GM23338 (cell line): ENCODE measurements around the gene LSM11. TPM values are rescaled to one million over a fixed set of nuclear protein-coding genes. Genes with fewer than 3 reads are reported as not detected.

Experiments used
- ATAC-seq: fragments of 200-7000 bp; cut with Tn5 transposase; 3 replicates; pipeline ENCODE4 v1.9.1; 2020
- DNase-seq: peaks from one replicate; pipeline ENCODE4 v3.0.0-alpha.2; 2015; ENCODE audit warnings: low spot score
- H2AFZ ChIP-seq: fragments of 200-600 bp; sonication (generic); 2 replicates; pipeline ENCODE4 v1.8.0; 2016; ENCODE audit warnings: antibody characterized with exemption, mild to moderate bottlenecking, moderate library complexity
- H3F3A ChIP-seq: fragments of 200-600 bp; sonication (generic); replicated peaks from 2 replicates; pipeline ENCODE4 v1.8.0; 2017; ENCODE audit warnings: antibody characterized with exemption, mixed run types, low read depth
- H3K27ac ChIP-seq: fragments of 200-600 bp; sonication (generic); 2 replicates; pipeline ENCODE4 v1.6.1; 2016; ENCODE audit warnings: low read depth
- H3K27me3 ChIP-seq: fragments of 200-600 bp; sonication (generic); 2 replicates; pipeline ENCODE4 v1.8.0; 2016; ENCODE audit warnings: mild to moderate bottlenecking, mixed run types, moderate library complexity; ENCODE audit not compliant: insufficient read depth
- H3K36me3 ChIP-seq: fragments of 200-600 bp; sonication (generic); 2 replicates; pipeline ENCODE4 v1.8.0; 2016; ENCODE audit warnings: mild to moderate bottlenecking; ENCODE audit not compliant: insufficient read depth
- H3K4me1 ChIP-seq: fragments of 200-600 bp; sonication (generic); 2 replicates; pipeline ENCODE4 v1.8.0; 2016; ENCODE audit warnings: mild to moderate bottlenecking, moderate library complexity; ENCODE audit not compliant: insufficient read depth
- H3K4me2 ChIP-seq: fragments of 200-600 bp; sonication (generic); 2 replicates; pipeline ENCODE4 v1.7.1; 2017; ENCODE audit warnings: mixed run types
- H3K4me3 ChIP-seq: fragments of 200-600 bp; sonication (generic); 2 replicates; pipeline ENCODE4 v1.6.1; 2016; ENCODE audit warnings: mixed run types
- H3K79me2 ChIP-seq: fragments of 200-600 bp; sonication (generic); replicated peaks from 2 replicates; pipeline ENCODE4 v1.8.0; 2017; ENCODE audit warnings: mild to moderate bottlenecking; ENCODE audit not compliant: insufficient read depth
- H3K9me2 ChIP-seq: fragments of 200-600 bp; sonication (generic); 2 replicates; pipeline ENCODE4 v1.8.0; 2017; ENCODE audit not compliant: insufficient read depth
- H4K20me1 ChIP-seq: fragments of 200-600 bp; sonication (generic); replicated peaks from 2 replicates; pipeline ENCODE4 v1.8.0; 2017; ENCODE audit warnings: mild to moderate bottlenecking; ENCODE audit not compliant: insufficient read depth
- H3K27ac Mint-ChIP-seq: 2 replicates; pipeline ENCODE4 v1.8.0; 2020; ENCODE audit warnings: inconsistent platforms, mild to moderate bottlenecking, moderate library complexity, mixed read lengths
- H3K27me3 Mint-ChIP-seq: 3 replicates; pipeline ENCODE4 v1.8.0; 2022; ENCODE audit warnings: low read depth, mild to moderate bottlenecking, moderate library complexity, mixed read lengths, inconsistent platforms; ENCODE audit not compliant: insufficient read depth, poor library complexity
- H3K36me3 Mint-ChIP-seq: 3 replicates; pipeline ENCODE4 v1.8.0; 2021; ENCODE audit warnings: low read depth, mild to moderate bottlenecking, inconsistent platforms, moderate library complexity, mixed read lengths
- H3K4me1 Mint-ChIP-seq: 3 replicates; pipeline ENCODE4 v1.8.0; 2020; ENCODE audit warnings: mild to moderate bottlenecking, inconsistent platforms, mixed read lengths
- H3K4me3 Mint-ChIP-seq: 3 replicates; pipeline ENCODE4 v1.8.0; 2021; ENCODE audit warnings: moderate library complexity, mild to moderate bottlenecking, inconsistent platforms, mixed read lengths
- H3K9me3 Mint-ChIP-seq: 3 replicates; pipeline ENCODE4 v1.8.0; 2020; ENCODE audit warnings: moderate library complexity, mild to moderate bottlenecking, inconsistent platforms, mixed read lengths
- CREB1 ChIP-seq: fragments of 250-450 bp; sonication (Bioruptor Pico); IDR thresholded peaks from 2 replicates; pipeline ENCODE4 v1.5.0; 2020; ENCODE audit warnings: low read depth, mild to moderate bottlenecking, moderate library complexity
- ETS1 ChIP-seq: IDR thresholded peaks from 2 replicates; pipeline ENCODE4 v1.6.1; 2016; ENCODE audit warnings: antibody characterized with exemption
- EZH2 ChIP-seq: fragments of 200-600 bp; sonication (generic); IDR thresholded peaks from one replicate; pipeline ENCODE4 v1.8.0; 2017; ENCODE audit warnings: antibody characterized with exemption, mild to moderate bottlenecking, low read depth; ENCODE audit not compliant: unreplicated experiment
- EZH2phosphoT487 ChIP-seq: fragments of 200-600 bp; sonication (generic); IDR thresholded peaks from one replicate; pipeline ENCODE4 v1.8.1; 2018; ENCODE audit warnings: antibody characterized with exemption; ENCODE audit not compliant: unreplicated experiment
- NANOG ChIP-seq: IDR thresholded peaks from 2 replicates; pipeline ENCODE4 v1.6.1; 2016; ENCODE audit warnings: antibody characterized with exemption, borderline replicate concordance
- ZNF114 ChIP-seq: fragments of 250-450 bp; sonication (Bioruptor Pico); IDR thresholded peaks from 2 replicates; pipeline ENCODE4 v1.5.0; 2020; ENCODE audit warnings: mild to moderate bottlenecking, moderate library complexity
- ZNF331 ChIP-seq: fragments of 250-450 bp; sonication (Bioruptor Pico); IDR thresholded peaks from 2 replicates; pipeline ENCODE4 v1.5.0; 2020; ENCODE audit warnings: low read depth, mild to moderate bottlenecking, moderate library complexity
- polyA plus RNA-seq: library from polyadenylated mRNA; unstranded; fragments of >200 nt; fragmentation: Nextera tagmentation; extraction: Ambion mirVana; gene quantifications from 2 replicates; pipeline ENCODE4 v1.2.1, GENCODE V29; 2016
- total RNA-seq: library from RNA; depleted of rRNA; stranded (reverse); fragments of >200 nt; shearing (Covaris generic); gene quantifications from 2 replicates; pipeline ENCODE4 v1.2.3, GENCODE V29; 2014
- TF ChIP-seq, protein P1 (sequence below), 2 experiments: fragments of 200-600 bp in 1 of 2; sonication (generic) in 1 of 2; conservative IDR thresholded peaks; 2 replicates each; pipeline versions ENCODE4 v1.5.1 to v1.6.1; 2016 to 2017; ENCODE audit warnings: antibody characterized with exemption in 2 of 2, low read depth in 2 of 2, mild to moderate bottlenecking in 2 of 2, moderate library complexity in 1 of 2

The LSM11 gene
- total and polyA plus RNA-seq, 2 experiments from 2014 or later, result 1.2 to 3.8 TPM

DNA sequence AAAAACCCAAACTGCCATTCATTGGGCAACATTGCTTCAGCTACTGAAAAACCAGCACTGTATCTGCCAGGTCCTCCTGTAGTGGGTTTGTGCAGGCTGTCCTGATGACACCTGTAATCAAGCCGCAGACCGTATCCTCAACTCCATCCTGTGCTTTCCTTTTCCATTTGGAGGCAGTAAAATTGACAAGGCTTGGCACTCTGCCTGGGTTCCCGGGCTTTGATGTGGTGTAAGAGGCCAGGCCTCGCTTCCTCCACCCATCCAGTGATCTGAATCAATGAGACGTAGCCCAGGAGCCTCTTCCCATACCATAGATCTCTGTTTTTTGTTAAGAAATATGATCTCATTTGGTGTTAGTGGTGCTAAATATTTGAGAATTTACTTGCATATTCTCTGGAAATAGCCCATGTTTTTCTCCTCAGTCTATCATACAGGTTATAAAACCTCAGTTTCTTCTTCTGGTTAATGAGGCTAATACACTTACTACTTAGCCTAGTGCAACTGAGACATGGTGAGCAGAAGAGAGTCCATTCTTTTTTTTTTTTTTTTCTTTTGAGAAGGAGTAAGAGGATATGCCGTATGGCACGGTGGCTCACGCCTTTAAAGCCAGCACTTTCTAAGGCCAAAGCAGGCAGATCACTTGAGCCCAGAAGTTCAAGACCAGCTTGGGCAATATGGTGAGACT lies 34.8 kb downstream of the LSM11 start:
- Histone ChIP-seq H4K20me1 (no peaks in the 10 kb centered on the region), H3K36me3 (no peaks in the 10 kb centered on the region; the same call in 1 of the 2 replicates), H3K27me3 (no peaks in the 10 kb centered on the region), H3K4me1 (peaks cover 5% of the 10 kb centered on the region; the same call in 1 of the 2 replicates), H3K9me2 (no peaks in the 10 kb centered on the region; the same call in 1 of the 2 replicates), H3F3A (no peaks in the 10 kb centered on the region), H3K4me3 (no peak overlapping the region), H3K4me2 (no peak overlapping the region), H3K79me2 (no peaks in the 10 kb centered on the region), H2AFZ (no peak overlapping the region), H3K27ac (no peak overlapping the region)
- DNase-seq, result no peak
- TF ChIP-seq ETS1 (no peak), EZH2phosphoT487 (no peak), NANOG (no peak), ZNF331 (CRISPR knock-in tag) (no peak), EZH2 (no peak), ZNF114 (CRISPR knock-in tag) (no peak), CREB1 (no peak)
- TF ChIP-seq, protein P1, sequence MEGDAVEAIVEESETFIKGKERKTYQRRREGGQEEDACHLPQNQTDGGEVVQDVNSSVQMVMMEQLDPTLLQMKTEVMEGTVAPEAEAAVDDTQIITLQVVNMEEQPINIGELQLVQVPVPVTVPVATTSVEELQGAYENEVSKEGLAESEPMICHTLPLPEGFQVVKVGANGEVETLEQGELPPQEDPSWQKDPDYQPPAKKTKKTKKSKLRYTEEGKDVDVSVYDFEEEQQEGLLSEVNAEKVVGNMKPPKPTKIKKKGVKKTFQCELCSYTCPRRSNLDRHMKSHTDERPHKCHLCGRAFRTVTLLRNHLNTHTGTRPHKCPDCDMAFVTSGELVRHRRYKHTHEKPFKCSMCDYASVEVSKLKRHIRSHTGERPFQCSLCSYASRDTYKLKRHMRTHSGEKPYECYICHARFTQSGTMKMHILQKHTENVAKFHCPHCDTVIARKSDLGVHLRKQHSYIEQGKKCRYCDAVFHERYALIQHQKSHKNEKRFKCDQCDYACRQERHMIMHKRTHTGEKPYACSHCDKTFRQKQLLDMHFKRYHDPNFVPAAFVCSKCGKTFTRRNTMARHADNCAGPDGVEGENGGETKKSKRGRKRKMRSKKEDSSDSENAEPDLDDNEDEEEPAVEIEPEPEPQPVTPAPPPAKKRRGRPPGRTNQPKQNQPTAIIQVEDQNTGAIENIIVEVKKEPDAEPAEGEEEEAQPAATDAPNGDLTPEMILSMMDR (conservative IDR thresholded peaks at IDR 0.05; ENCODE audit: low read depth in 2 of 2), result no peak
- Mint-ChIP-seq H3K36me3 (no peaks in the 10 kb centered on the region), H3K27ac (no peak overlapping the region), H3K27me3 (no peaks in the 10 kb centered on the region), H3K4me1 (peaks cover 6% of the 10 kb centered on the region; the same call in 2 of the 3 replicates), H3K4me3 (no peak overlapping the region), H3K9me3 (no peaks in the 10 kb centered on the region)
- ATAC-seq, result no peak

DNA sequence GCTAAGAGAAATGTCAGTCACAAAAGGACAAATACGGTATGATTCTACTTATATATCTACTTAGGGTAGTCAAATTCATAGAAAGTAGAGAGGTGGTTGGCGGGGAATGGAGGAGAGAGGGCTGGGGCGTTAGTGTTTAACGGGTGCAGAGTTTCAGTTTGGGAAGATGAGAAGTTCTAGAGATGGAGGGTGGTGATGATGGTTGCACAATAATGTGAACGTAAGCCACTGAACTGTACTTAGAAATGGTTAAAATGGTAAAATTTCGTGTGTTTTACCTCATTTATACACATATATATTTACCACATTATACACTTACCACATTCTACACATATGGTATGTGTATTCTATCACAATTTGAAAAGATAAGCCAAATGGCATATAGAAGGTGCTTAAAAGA lies 35.7 kb downstream of the LSM11 start:
- H3K27me3 ChIP-seq, result no peaks in the 10 kb centered on the region
- H3K36me3 Mint-ChIP-seq, result no peaks in the 10 kb centered on the region
- no peak overlapping the region for H2AFZ ChIP-seq
- no peak overlapping the region for H3K27ac Mint-ChIP-seq
- TF ChIP-seq NANOG (no peak), ZNF114 (CRISPR knock-in tag) (no peak), ETS1 (no peak), CREB1 (no peak)
- TF ChIP-seq, protein P1 (conservative IDR thresholded peaks at IDR 0.05; ENCODE audit: low read depth in 2 of 2), result no peak
- H3K4me3 ChIP-seq, result no peak overlapping the region
- no peaks in the 10 kb centered on the region; the same call in 1 of the 2 replicates for H3K36me3 ChIP-seq
- H3K4me3 Mint-ChIP-seq, result no peak overlapping the region
- no peak overlapping the region for H3K27ac ChIP-seq
- DNase-seq (no peak), ATAC-seq (no peak)
- H3K79me2 ChIP-seq, result no peaks in the 10 kb centered on the region
- H3K27me3 Mint-ChIP-seq, result no peaks in the 10 kb centered on the region
- H3K4me2 ChIP-seq, result no peak overlapping the region
- no peaks in the 10 kb centered on the region for H4K20me1 ChIP-seq
- peaks cover 6% of the 10 kb centered on the region; the same call in 2 of the 3 replicates for H3K4me1 Mint-ChIP-seq
- H3F3A ChIP-seq, result no peaks in the 10 kb centered on the region
- H3K9me2 ChIP-seq, result no peaks in the 10 kb centered on the region; the same call in 1 of the 2 replicates
- peaks cover 5% of the 10 kb centered on the region; the same call in 1 of the 2 replicates for H3K4me1 ChIP-seq
- no peaks in the 10 kb centered on the region for H3K9me3 Mint-ChIP-seq
